ENCODE data around the gene BIRC5.
A peak's percentile ranks its signal among the peaks of the same experiment; 100 is the strongest.
"Not testable (repeated sequence)": the region's sequence is repeated elsewhere in the genome, so short reads cannot be mapped to it uniquely, and the experiment has no call there.

Gene BIRC5

DNA sequence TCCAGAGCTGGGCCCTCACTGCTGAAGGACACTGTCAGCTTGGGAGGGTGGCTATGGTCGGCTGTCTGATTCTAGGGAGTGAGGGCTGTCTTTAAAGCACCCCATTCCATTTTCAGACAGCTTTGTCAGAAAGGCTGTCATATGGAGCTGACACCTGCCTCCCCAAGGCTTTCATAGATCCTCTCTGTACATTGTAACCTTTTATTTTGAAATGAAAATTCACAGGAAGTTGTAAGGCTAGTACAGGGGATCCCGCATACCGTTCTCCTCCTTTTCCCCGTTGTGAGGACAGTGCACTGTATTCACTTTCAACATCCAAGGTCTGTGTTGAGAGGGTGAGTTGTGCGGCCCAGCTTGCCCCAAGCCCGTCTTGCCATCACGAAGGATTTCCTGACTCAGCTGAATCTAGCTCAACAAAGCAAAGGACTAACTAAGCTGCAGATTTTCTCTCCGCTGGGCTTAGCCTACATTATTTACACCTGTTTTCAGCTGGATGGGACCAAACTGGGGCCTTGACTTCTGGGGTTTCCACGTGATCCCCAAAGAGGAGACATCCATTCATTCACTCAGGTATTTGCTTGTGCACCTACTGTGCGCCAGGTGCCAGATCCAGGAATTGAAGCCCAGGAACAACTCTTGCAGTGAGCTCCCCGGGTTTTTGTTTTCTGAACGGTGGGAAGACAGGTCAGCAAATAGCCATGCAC lies 12.2 kb downstream of the BIRC5 start:
- DNase-seq: no peak

GRCh38 chr17:78226759-78227454 lies 12.9 kb downstream of the BIRC5 start:
- DNase-seq: no peak

DNA sequence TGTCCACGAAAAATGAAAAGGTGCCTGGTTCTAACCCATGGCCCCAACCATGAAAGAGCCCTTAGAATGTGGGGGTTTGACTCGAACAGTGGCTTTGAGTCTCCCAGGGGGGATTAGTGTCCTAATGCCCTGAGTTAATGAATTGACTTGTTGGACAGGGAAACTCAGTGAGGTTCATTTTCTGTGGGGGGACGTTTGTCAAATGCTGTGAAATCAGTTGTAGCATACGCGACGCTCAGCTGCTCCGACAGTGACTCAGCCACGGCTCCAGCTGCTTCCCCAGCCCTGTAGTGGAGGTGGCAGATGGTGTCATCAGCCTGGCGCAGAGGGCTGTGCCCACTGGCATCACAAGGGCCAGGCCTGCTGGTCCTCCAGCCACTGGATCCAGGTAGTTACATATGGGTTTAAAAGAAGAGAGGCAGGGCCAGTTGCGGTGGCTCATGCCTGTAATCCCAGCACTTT lies 13.4 kb downstream of the BIRC5 start:
- DNase-seq: no peak

DNA sequence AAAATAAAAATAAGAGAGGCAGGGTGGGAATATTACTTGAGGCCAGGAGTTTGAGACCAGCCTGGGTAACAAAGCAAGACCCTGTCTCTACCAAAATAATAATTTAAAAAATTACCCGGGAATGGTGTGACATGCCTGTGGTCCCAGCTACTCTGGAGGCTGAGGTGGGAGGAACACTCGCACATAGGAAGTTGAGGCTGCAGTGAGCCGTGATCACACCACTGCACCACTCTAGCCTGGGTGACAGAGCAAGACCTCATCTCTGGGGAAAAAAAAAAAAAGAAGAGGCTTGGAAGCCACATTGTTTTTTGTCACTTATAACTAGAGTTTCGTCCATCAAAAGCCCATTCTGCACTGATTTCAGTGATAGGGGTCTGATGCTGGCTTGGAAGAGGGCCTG lies 14.1 kb downstream of the BIRC5 start:
- DNase-seq: no peak

DNA sequence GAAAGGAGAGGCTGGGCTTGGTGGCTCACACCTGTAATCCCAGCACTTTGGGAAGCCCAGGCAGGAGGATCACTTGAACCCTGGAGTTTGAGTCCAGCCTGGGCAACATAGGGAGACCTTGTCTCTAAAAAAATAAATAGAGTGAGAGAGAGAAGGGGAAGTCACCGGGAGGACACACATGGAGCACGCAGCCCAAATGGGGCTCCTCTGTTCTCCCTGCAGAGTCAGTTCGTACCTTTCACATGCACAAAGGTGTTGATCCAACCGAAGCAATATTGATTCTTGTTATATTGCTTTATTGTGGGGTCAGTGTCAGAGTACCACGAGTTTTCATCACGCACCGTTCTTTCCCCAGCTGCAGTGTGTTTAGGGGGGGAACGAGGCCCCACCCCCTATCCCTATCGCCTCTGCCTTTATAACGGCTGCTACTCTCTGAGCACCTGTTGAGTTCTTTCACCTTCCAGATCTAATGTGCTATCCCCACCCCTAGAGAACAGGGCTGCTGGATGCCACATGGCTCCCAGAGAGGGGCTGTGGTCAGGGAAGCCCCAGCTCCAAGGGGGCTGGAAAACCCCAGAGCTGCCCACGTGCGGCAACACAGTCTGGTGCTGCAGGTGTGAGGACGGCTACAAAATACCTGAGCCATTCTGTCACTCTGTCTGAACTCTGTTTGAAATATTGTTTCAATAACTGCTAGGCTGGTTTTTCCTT lies 16.4 kb downstream of the BIRC5 start:
- no peak for DNase-seq

- DNase-seq: no peak
Observed at GRCh38 chr17:78230996-78231935, 17.2 kb downstream of the BIRC5 start, which contains the start of gene TMEM235. TMEM235 (plus strand) TSS chr17:78231631; CDS start chr17:78232024, 393 bp downstream.

GRCh38 chr17:78231991-78232858 lies 18.2 kb downstream of the BIRC5 start:
- peak; percentile 41 for DNase-seq

- no peak for DNase-seq
Observed at GRCh38 chr17:78232859-78233173, 18.8 kb downstream of the BIRC5 start.

DNA sequence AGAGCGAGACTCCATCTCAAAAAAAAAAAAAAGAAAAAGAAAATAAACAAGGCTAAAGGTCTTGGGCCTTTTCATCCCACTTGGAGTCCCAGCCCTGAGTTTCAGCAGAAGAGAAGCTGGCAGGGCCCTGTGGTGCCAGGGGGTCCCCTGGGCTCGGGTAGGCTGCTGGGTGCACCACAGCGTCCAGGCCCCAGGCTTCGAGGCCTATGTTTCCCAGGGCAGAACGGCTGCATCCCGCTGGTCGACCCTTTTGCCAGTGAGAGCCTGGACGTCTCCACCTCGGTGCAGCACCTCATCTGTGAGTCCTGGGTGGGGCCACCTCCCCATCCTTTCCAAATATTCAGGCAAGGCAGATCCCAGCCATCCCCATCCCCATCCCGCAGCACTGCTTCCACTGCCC lies 19.6 kb downstream of the BIRC5 start:
- no peak for DNase-seq

DNA sequence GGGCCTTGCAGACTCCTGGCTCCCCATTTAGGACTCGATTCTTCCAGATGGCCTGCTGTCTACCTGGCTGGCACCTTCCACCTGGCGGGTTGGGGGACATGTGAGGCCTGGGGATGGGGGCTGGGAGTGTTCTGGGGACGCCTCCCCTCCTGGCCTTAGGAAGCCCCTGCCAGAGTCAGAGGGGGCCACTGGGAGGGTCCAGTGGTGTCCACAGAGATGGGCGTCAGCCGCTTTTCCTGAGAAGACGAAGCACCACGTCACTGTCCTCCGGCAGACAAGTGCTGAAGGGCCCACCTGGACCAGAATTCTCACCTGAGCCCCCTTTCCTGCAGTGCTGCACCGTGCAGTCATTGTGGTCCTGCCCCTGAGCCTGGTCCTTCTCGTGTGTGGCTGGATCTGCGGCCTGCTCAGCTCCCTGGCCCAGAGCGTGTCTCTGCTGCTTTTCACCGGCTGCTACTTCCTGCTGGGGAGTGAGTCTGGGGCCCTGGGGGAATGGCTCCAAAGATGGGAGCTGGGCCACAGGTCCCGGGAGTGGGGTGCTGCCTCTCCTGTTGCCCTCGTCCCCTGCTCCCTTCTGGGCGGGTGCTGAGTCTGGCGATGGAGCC lies 20.3 kb downstream of the BIRC5 start:
- DNase-seq: no peak

DNA sequence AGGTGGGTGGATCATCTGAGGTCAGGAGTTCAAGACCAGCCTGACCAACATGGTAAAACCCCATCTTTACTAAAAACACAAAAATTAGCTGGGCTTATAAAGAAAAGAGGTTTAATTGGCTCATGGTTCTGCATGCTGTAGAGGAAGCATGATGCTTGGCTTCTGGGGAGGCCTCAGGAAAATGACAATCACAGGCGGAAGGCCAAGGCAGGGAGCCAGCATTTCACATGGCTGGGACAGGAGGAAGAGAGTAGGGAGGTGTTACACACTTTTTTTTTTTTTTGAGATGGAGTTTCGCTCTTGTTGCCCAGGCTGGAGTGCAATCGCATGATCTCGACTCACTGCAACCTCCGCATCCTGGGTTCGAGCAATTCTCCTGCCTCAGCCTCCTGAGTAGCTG lies 21.0 kb downstream of the BIRC5 start:
- not testable (repeated sequence) for DNase-seq

DNA sequence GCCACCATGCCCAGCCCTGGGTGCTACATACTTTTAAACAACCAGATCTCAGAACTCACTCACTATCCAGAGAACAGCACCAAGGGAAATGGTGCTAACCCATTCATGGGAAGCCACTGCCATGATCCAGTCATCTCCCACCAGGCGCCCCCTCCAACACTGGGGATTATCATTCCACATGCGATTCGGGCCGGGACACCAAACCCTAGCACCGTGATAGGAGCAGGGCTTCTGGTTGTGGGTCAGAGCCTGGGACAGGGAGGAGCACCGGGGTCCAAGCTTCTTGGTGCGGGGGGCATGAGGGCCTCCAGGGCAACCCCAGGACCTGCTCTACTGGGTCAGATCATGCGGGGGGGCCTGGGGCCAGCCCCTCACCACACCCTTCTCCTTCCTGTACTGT lies 21.8 kb downstream of the BIRC5 start:
- no peak for DNase-seq

GRCh38 chr17:78236362-78237127 lies 22.5 kb downstream of the BIRC5 start:
- no peak for DNase-seq

- no peak for DNase-seq
Observed at GRCh38 chr17:78237401-78238012, 23.5 kb downstream of the BIRC5 start.

DNA sequence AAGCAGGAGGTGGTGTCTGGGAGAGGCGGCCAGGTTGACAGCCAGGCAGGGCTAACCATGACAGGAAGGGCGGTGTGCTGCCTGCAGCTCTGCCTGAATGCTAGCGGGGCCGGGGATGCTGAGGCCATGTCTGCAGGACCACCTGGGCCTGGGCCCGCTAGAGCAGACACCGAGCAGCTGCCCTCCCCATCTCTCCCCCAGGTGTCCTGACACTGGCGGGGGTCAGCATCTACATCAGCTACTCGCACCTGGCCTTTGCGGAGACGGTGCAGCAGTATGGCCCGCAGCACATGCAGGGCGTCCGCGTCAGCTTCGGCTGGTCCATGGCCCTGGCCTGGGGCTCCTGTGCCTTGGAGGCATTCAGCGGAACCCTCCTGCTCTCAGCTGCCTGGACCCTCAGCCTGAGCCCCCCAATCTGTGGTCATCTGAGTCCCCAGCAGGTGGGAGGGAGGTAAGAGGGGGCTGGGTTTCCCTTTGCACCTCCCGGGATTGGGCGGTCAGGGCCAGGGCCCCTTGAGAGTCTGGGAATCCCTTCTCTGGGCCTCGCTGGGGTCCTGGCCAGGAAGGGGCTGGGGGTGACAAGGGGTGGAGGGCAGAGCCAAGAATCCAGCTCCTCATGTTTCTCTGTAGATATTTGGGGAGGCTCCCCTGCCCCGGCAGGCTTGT lies 24.9 kb downstream of the BIRC5 start:
- DNase-seq: no peak

GRCh38 chr17:78239489-78239931 lies 25.5 kb downstream of the BIRC5 start:
- DNase-seq: no peak

- DNase-seq: no peak
Observed at GRCh38 chr17:78240012-78240655, 26.1 kb downstream of the BIRC5 start.

GRCh38 chr17:78240839-78241238 lies 26.8 kb downstream of the BIRC5 start:
- DNase-seq: no peak

All from CD4-positive, alpha-beta T cell treated with Interleukin-6 for 4 hours (primary cell).